Astrocyte of the spinal cord (primary cell): ENCODE measurements around the gene CRLF1.

Source experiments
- DNase-seq: peaks from one replicate; pipeline ENCODE4 v3.0.0; 2011; ENCODE audit warnings: low read depth, low spot score
- H3K4me3 ChIP-seq: 2 replicates; pipeline ENCODE4 v1.5.1; 2011; ENCODE audit warnings: low read depth, mild to moderate bottlenecking, low read length, moderate library complexity
- in situ Hi-C: cut with HindIII; loops from 2 replicates; pipeline ENCODE4 v1.10.0; 2017; ENCODE audit warnings: low sequenced_read_pairs
- TF ChIP-seq, protein P1 (sequence below): IDR thresholded peaks from 2 replicates; pipeline ENCODE4 v1.5.1; 2012; ENCODE audit warnings: low read depth, mild to moderate bottlenecking, low read length, inconsistent platforms

The CRLF1 gene

GRCh38 chr19:18626906-18627305 is 20.3 kb upstream of the CRLF1 start:
- DNase-seq, result no peak
- TF ChIP-seq, protein P1, sequence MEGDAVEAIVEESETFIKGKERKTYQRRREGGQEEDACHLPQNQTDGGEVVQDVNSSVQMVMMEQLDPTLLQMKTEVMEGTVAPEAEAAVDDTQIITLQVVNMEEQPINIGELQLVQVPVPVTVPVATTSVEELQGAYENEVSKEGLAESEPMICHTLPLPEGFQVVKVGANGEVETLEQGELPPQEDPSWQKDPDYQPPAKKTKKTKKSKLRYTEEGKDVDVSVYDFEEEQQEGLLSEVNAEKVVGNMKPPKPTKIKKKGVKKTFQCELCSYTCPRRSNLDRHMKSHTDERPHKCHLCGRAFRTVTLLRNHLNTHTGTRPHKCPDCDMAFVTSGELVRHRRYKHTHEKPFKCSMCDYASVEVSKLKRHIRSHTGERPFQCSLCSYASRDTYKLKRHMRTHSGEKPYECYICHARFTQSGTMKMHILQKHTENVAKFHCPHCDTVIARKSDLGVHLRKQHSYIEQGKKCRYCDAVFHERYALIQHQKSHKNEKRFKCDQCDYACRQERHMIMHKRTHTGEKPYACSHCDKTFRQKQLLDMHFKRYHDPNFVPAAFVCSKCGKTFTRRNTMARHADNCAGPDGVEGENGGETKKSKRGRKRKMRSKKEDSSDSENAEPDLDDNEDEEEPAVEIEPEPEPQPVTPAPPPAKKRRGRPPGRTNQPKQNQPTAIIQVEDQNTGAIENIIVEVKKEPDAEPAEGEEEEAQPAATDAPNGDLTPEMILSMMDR, result no peak
- in situ Hi-C loops, result no loop called here
- no peak overlapping the region for H3K4me3 ChIP-seq

DNA sequence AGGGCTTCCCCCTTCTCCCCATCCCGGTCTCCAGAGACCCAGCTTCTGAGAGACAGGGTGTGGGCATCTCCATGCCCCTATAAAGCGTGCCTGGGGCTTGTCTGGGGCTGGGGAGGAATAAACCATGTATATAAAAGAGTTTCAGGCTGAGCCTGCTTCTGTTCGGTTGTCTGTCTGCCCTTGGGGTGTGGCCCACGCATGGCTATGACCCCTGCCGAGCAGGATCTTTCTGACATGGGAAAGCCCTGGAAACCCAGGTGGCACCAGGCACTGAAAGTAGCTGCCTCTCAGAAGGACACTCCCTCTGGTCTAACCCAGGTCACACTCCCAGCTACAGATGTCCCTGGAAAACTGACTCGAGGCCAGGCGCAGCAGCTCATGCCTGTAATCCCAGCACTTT is 14.3 kb upstream of the CRLF1 start:
- no peak overlapping the region for H3K4me3 ChIP-seq
- no peak for DNase-seq
- TF ChIP-seq, protein P1, result no peak
- in situ Hi-C loops, result no loop called here

DNA sequence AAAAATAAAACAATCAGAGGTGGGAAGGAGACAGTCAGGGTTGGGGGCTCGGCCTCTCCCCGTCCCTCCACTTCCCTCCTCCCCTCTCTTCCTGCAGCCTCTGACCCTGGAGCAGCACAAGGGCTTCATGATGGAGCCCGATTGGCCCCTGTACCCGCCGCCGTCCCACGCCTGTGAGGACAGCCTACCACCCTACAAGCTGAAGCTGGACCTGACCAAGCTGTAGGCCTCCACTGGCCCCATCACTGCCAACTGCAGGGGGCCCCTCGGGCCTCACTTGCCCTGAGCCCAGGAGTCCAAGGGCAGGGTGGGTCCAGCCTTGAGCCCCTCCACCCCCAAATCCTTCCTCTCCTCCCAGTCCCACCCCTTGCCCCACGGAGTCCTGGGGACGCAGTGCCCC is 13.7 kb upstream of the CRLF1 start:
- no peak for DNase-seq
- in situ Hi-C loops, result no loop called here
- TF ChIP-seq, protein P1, result no peak
- H3K4me3 ChIP-seq, result no peak overlapping the region

GRCh38 chr19:18618236-18618635 is 11.6 kb upstream of the CRLF1 start:
- no peak for DNase-seq
- in situ Hi-C loops, result no loop called here
- TF ChIP-seq, protein P1, result no peak
- no peak overlapping the region for H3K4me3 ChIP-seq

DNA sequence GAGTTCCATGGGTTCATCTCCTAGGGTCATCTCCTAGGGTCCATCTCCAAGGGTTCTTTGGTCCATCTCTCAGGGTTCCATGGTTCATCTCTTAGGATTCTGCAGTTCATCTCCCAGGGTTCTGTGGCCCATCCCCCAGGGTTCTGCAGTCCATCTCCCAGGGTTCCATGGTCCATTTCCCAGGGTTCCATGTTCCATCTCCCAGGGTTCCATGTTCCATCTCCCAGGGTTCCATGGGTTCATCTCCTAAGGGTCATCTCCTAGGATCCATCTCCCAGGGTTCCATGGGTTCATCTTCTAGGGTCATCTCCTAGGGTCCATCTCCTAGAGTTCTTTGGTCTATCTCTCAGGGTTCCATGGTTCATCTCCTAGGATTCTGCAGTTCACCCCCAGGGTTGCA is 11.0 kb upstream of the CRLF1 start:
- H3K4me3 ChIP-seq, result no peak overlapping the region
- TF ChIP-seq, protein P1, result no peak
- in situ Hi-C loops, result no loop called here
- no peak for DNase-seq

DNA sequence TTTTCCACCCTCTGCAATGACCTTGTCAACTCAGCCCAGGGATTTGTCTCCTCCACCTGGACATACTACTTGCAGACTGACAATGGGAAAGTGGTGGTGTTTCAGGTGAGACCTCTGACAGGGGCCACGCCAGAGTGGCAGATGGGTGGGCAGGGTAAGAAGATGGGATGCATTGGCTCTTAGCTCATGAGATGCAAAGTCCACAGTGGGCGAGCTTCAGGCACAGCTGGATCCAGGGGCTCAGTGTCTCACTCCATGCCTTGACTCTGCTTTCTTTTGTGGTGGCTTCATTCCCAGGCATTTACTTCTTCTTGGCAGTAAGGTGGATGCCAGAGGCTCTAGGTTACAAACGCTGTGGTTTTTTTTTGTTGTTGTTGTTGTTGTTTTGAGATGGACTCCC is 9.4 kb upstream of the CRLF1 start:
- no peak overlapping the region for H3K4me3 ChIP-seq
- no peak for DNase-seq
- in situ Hi-C loops, result no loop called here
- TF ChIP-seq, protein P1, result no peak

- TF ChIP-seq, protein P1, result no peak
- DNase-seq, result no peak
- in situ Hi-C loops, result no loop called here
- H3K4me3 ChIP-seq, result no peak overlapping the region
Measured at GRCh38 chr19:18613589-18614234, 7.1 kb upstream of the CRLF1 start.
